G401 (cell line): ENCODE results near the gene OR9A2. TPM values are rescaled to one million over a fixed set of nuclear protein-coding genes. Genes with fewer than 3 reads are reported as not detected.
A peak's percentile ranks its signal among the peaks of the same experiment; 100 is the strongest.

ENCODE experiments used
- DNase-seq: peaks from one replicate; pipeline ENCODE4 v3.0.0-alpha.2; 2015; ENCODE audit warnings: low spot score
- in situ Hi-C: cut with HindIII; loops from 2 replicates; pipeline ENCODE4 v1.10.0; 2016; ENCODE audit warnings: low sequenced_read_pairs, mixed read lengths
- total RNA-seq: library from RNA; depleted of rRNA; stranded (reverse); fragments of >200 nt; shearing (Covaris generic); gene quantifications from 2 replicates; pipeline ENCODE4 v1.2.3, GENCODE V29; 2014; rRNA removed

Gene OR9A2, protein sequence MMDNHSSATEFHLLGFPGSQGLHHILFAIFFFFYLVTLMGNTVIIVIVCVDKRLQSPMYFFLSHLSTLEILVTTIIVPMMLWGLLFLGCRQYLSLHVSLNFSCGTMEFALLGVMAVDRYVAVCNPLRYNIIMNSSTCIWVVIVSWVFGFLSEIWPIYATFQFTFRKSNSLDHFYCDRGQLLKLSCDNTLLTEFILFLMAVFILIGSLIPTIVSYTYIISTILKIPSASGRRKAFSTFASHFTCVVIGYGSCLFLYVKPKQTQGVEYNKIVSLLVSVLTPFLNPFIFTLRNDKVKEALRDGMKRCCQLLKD
- total RNA-seq = not detected in 2 replicates

DNA sequence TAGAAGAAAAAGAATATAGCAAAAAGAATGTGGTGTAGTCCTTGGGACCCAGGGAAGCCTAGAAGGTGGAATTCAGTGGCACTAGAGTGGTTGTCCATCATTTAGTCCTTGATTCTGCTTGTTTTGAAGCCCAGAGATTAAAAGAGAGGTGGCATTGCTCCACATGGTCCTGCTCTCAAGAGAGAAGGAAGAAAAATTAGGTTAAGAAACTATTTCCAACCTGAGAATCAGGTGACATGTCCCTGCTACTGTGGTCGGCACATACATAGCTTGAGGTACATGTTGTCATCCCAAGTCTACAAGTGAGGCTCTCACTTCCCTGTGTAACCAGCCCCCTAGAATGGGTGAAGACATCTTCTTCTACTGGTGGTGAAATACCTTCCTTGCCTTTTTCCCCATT, at the start of gene OR9A2:
Gene OR9A2 (minus strand): TSS at position 101 of the 400 bp plus-strand sequence. CDS start 0 bp downstream, at position 101.
- no peak for DNase-seq
- in situ Hi-C loops = no loop called here

DNA sequence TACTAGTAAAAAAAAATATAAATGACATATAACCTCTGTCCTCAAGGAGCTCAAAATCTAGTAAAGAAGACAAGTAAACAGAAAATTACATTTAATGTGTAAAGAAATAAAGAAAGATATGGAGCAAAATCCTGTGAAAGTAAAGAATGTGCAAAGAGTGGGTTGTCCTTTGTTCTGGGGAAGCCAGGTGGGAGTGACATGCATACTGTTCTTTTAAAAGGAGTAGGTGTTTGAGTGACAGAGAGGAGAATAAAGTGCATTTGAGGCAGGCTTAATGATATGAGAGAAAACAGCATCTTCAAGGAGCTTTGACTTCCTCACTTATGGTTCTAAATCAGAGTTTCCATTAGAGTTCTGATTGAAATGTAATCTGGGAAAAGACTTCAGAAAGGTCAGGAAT, 47.2 kb upstream of the OR9A2 start:
- DNase-seq = no peak
- in situ Hi-C loops = no loop called here

DNA sequence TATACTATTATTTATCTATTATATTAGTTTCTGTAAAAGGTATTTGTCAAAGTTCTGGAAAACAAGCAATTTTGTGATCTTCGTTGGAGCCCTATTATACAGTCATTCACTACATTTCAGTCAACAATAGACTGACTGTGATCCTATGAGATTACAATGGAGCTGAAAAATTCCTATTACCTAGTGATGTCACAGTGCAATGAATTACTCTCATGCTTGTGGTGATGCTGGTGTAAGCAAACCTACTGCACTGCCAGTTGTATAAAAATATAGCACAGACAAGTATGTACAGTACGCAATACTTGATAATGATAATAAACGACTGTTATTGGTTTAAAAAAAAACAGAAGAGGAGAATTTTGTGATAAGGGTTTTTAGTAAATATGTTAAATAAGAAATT, 46.6 kb upstream of the OR9A2 start:
- in situ Hi-C loops = no loop called here
- no peak for DNase-seq

DNA sequence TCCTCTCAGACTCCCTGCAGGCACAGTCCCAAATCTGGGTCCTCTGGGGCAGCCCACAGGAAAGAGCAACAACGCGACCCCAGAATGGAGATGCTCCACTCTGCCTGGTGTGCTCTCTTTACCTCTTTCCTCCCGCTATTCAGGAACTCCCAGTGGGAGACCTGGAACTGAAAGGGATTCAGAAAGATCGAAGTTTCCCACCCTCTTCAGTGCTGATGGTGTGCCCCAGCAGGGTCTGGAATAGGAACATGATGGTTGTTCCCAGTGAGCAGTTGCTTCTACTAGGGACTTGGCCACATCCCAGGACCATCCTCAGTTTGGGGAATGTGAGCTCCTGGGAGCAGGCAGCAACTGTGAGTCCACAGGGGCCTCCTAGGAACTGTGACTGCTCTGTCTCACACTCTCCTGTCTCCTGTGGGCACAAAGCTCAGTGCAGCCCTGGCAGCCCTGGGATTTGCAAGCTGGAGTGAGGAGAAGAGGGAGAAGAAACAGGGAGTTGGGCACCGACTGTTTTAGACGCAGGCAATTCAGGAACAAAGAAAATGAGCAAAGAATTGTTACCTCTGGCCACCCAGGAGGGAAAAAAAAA, 43.1 kb upstream of the OR9A2 start:
- DNase-seq = no peak
- in situ Hi-C loops = no loop called here

DNA sequence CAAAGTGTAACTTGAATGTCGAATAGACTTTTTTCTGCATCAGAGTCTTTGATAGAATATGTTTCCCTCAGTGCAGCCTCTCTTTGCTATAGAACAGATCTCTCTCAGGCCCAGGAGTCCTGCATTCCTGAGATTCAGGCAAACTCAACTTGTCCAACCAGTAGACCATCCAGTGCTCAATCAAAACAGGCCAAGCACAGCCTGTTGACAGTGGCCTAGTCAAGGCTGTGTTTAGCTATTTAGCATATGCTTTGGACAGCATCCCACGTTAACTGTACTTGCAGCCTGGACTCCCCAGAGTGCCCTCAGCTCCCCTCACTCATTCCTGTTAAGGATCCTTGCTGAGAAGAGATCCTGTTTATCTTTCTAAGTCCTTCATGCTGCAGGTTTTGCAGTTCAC, 41.5 kb upstream of the OR9A2 start:
- no peak for DNase-seq
- in situ Hi-C loops = no loop called here

DNA sequence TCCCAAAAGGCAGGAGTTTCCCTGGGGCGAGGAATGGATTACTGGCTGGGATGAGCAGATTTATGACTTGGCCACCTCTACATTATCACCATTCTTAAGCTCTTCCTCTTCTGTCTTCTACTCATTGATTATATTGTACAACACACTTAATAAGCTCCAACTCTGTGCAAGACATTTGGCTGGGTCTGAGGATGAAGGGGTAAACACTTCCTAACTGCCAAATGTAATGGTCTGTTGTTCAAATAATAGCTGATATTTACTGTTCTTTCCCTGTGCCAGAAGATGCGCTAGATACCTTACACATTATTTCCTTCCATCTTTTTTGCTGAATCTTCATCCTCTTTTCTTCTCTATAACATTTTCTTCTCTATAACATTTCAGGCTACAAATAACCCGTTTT, 36.8 kb upstream of the OR9A2 start:
- no peak for DNase-seq
- in situ Hi-C loops = no loop called here

DNA sequence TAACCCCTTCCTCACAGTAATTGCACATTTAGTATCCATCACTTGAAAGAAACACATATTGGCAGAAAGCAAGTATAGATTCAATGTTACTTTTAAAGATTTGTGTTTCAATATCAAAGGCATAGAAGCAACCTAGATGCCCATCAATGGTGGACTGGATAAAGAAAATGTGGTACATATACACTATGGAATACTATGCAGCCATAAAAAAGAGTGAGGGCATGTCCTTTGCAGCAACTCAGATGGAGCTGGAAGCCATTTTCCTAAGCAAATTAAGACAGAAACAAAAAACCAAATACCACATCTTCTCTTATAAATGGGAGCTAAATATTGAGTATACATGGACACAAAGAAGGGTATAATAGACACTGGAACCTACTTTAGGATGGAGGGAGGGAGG, 28.8 kb upstream of the OR9A2 start:
- in situ Hi-C loops = no loop called here
- DNase-seq = no peak

DNA sequence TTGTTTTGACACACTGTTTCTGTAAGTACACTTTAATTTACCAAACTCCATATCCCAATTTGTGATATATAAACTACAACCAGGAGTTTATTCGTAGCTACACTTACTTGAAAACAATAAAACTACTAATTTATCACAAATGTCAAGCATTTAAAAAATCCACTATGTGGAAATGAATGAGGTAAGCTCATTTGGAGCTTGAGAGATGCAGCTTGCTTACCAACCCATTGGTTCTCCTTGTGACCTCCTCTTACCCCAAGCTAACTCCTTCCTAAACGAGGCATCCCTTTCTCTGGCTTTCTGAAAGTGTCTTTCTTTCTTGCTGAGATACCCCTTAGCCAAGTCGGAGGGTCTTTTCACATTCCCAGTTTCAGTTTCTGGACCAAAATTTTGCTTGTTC, 27.7 kb upstream of the OR9A2 start:
- no peak for DNase-seq
- in situ Hi-C loops = no loop called here

DNA sequence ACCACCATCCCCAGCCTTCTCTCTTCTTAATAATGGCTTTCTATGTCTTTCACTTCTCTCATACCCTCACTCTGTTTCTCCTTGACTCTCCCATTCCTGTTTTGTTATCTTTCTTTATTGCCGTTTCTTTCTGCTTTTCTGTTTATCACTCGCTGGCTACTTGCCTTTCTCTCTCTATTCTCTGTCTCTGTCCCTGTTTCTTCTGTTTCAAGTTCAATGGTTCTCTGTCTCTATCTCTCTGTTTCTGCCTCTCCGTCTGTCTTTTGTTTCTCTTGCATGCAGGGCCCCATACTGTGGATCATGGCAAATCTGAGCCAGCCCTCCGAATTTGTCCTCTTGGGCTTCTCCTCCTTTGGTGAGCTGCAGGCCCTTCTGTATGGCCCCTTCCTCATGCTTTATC, 25.1 kb upstream of the OR9A2 start, which contains the start of gene OR6V1:
Gene OR6V1 (plus strand): TSS at position 301 of the 400 bp plus-strand sequence. CDS start 0 bp downstream, at position 301.
- DNase-seq = no peak
- in situ Hi-C loops = no loop called here

DNA sequence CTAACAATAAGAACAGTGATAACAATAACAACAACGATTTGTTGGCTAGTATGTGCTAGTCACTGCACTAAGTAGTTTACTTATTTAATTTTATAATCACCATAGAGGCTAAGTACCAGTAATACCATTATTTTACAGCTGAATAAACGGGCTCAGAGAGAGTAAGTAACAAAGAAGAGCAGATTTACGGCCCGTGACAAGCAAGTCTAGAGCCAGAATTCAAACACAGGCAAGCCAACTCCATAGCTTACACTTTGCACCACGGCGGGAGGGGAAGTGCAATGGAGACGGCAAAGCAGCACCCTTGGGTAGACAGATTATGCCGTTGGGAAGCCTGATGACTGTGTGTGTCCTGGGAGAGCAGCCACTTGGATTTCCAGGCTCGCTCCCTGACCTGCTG, 24.0 kb upstream of the OR9A2 start:
- in situ Hi-C loops = no loop called here
- DNase-seq = no peak

DNA sequence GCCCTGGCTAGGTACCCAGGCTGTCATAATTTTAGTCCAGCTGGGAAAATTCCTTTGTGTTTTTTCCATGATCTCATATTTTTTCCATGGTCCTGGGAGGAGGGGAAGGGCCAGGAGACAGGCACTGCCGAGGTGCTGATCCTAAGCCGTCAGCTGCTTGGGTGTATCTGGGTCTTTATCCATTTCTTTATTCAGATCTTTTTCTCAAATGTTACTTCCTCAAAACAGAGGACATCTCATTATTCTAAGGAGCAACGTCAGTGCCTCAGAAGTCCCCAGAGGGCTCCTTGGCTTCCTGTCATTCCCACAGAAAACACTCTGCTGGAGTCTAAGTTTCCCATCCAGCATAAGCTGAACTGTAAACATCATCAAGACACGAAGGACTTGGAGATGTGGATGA, 22.4 kb upstream of the OR9A2 start:
- no peak for DNase-seq
- in situ Hi-C loops = no loop called here

DNA sequence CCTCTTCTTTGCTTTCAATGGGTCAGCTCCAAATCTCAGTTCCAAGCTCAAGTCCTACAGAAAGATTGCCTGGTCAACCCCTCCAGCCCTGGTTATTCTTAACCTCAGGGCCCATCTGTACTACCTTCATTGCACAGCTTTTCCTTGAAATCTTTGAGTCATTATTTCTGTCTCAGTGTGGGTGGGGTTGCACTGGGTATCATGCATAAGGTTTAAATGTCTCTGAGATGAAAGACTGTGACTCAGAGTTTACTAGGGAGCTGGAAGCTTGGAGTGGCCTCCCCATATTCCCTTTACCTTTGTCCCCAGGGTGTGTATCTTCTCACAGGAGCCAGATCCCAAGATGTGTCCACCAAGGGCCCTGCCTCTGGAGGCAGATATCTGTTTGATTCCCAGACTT, 21.9 kb upstream of the OR9A2 start:
- DNase-seq = no peak

DNA sequence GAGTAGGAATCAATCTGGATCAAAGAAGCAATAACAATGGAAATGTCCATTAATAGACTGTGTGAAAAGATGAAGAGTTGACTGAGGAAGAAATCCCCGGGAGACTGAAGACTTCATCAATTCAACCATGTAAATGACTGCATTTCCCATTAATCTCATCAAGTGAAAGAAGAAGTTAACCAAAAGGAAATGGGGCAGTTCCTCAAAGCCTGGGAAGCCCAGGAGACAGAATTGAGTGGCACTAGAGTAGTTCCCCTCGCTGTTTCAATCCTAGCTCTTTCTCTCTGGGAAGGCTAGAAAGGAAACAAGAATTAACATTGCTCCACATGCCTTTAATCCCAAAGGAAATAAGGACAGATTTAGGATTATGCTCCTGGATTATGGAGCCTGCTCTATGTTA, 20.4 kb upstream of the OR9A2 start:
- no peak for DNase-seq
- in situ Hi-C loops = no loop called here

More for the DNA sequence above, 21.9 kb upstream of the OR9A2 start:
- in situ Hi-C loops = no loop called here

DNA sequence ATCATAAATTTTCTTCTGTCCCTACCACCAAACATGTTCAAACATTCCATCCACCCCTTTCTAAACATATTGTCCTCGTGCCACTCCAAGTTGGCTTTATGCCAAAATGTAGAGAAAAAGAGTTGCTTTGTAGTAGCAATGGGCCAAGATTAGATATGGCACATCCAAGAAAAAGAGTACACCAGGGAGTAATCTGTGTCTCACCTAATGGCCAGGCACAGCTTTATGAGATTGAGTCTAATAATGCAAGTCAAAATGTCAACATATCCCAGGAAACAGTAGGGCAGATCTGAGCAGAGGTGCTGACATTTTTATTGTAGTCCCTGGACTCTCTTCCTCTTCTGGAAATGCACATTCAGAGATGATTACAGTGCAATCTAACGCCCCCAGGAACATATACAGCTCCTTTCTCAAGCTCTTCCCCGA, 19.5 kb upstream of the OR9A2 start:
- no peak for DNase-seq

DNA sequence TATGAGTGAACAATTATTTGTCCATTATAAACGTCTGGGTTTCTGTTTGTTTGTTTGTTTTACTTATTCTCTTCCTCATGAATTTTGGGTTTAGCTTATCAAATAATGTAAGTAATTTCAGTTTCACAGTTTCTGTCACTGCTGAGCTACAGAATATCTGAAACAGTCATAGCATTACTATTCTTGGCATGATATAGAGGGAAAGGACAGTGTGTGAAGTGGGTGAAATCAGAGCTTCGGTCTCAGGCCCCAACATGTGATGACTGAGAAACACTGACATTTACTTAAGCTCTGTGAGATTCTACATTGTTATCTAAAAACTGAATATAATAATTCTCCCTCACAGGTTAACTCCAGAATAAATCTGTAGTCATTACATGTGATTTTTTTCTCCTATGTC, 16.5 kb upstream of the OR9A2 start:
- DNase-seq = no peak
- in situ Hi-C loops = no loop called here

More for the DNA sequence above, 19.5 kb upstream of the OR9A2 start:
- in situ Hi-C loops = no loop called here

DNA sequence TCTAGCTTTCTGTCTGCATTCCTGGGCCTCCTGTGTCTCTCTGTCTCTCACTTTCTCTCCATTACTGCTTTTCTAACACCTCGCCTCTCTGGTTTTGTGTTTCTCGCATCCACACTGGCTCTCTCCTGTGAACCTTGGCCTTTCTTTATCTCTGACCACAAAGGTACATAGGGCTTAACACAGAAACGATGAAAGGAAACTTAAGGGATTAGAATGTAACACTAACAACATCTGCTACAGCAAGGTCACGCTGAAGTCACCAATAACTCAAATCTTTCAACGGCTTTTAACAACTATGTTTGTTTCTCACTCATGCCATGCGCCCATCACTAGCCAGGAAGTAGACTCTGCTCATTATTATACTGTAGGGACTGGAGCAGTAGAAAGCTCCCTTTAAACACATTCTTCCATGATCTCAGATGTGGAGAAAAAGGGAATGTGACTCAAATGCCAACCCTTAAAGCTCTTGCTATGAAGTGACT, 15.9 kb upstream of the OR9A2 start:
- DNase-seq = no peak
- in situ Hi-C loops = no loop called here

DNA sequence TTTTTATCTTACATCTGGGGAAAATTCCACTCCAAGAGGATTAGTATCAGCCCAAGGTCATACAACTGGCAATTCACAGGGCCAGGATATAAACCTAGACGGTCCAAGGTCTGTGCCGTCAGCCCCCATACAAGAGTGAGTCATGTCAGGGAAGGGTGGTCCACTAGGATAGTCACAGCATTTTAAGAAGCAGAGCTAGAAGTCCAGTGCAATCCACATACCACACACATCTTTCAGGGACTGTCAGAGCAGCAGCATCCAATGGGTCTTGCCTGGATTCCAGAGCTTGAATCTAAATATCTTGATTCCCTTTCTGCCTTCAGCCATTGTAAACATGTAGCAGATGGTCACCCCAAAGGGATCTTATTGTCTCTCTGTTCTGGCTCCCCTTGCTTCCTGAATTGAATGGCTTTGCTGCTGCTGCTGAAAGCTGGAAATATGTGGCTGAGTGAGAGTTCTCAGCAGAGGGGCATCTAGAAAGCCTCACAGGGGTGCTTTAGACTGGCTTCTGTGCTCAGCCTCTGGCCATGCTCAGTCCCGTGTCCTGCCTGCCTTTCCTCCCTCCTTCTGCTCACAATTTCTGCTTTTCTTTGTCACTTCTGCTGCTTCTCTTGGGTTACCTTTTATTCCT, 15.3 kb upstream of the OR9A2 start:
- in situ Hi-C loops = no loop called here
- DNase-seq = peak; percentile 3

DNA sequence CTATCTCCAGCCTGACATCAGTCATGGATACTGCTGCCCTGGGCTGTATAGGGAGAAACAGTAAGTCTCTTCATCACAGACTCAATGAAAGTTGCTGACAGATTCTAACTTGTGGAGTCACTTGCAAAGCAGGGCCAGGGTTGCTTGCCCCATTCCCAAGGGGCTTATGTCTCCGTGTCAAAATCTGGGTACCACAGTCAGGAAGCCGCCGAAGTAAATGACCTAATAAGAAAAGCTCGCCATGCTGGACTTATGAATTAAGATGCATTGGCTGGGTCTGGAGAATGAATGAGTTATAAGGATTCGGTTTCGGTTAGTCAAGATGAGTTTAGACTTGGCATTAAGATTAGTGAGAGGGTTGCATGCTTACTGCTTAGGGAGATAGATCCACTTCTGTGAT, 14.4 kb upstream of the OR9A2 start:
- in situ Hi-C loops = no loop called here
- no peak for DNase-seq

DNA sequence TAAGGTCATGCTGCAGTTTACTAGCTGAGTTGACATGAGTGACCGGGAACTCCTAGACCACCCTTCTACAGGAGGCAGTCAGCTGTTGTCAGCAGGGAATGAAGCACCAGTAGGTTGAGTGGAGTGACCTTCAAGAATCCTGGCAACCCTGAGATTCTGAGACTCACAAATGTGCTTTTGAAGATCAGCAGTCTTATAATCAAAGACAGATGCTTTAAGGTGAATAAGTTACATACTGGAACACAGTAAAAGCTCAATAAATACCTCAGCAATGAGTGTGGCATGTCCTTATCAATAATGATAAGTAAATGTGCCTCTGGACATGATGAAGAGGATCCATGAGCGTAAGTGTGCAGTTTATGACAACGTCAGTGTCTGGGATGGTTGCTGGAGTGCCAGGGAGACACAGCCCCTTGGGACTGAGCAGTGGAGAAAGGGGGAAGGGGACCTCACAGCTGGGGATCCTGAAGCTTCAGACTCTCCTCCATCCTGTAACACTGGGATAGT, 13.3 kb upstream of the OR9A2 start:
- in situ Hi-C loops = no loop called here
- no peak for DNase-seq

DNA sequence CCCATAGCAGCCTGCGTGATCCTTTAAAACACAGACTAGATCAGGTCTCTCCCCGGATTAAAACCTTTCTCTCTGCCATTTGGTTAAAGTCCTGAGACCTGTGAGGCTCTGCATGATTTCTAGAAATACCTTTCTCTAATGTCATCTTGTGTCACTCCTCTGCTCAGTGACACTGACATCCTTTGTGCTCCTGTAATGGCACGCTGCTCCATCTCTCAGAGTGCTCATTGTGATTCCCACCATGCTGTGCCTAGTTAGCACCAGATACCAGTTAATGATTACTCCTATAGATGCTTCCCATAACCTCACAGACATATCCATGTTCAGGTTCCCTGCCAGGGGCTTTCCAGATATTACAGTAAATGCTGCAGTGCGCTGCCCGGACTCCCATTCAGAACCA, 11.7 kb upstream of the OR9A2 start:
- no peak for DNase-seq
- in situ Hi-C loops = no loop called here
